Measurements from ENCODE around the gene MRPL41.
"Not testable (repeated sequence)": the region's sequence is repeated elsewhere in the genome, so short reads cannot be mapped to it uniquely, and the experiment has no call there.

The MRPL41 gene

GRCh38 chr9:137505421-137506140 is 46.1 kb upstream of the MRPL41 start:
- Histone ChIP-seq H3K79me2 (ENCODE audit: low read length) (no peaks in the 10 kb centered on the region), H3K27me3 (ENCODE audit: low read depth, low read length) (no peaks in the 10 kb centered on the region), H3K9me3 (ENCODE audit: insufficient read depth, low read length) (no peaks in the 10 kb centered on the region), H3K27ac (ENCODE audit: low read length) (no peak overlapping the region), H2AFZ (ENCODE audit: low read depth, low read length) (no peak overlapping the region), H3K4me3 (ENCODE audit: low read length) (no peak overlapping the region), H3K9ac (ENCODE audit: low read length) (no peak overlapping the region), H3K36me3 (replicated peaks; ENCODE audit: low read depth, low read length) (no peaks in the 10 kb centered on the region), H3K4me1 (ENCODE audit: low read length) (no peaks in the 10 kb centered on the region), H3K4me2 (ENCODE audit: low read length) (no peak overlapping the region), H4K20me1 (ENCODE audit: insufficient read depth, low read length) (no peaks in the 10 kb centered on the region)
- TF ChIP-seq EZH2phosphoT487 (IDR thresholded peaks at IDR 0.05; ENCODE audit: low read depth) = no peak
- TF ChIP-seq, protein P1, sequence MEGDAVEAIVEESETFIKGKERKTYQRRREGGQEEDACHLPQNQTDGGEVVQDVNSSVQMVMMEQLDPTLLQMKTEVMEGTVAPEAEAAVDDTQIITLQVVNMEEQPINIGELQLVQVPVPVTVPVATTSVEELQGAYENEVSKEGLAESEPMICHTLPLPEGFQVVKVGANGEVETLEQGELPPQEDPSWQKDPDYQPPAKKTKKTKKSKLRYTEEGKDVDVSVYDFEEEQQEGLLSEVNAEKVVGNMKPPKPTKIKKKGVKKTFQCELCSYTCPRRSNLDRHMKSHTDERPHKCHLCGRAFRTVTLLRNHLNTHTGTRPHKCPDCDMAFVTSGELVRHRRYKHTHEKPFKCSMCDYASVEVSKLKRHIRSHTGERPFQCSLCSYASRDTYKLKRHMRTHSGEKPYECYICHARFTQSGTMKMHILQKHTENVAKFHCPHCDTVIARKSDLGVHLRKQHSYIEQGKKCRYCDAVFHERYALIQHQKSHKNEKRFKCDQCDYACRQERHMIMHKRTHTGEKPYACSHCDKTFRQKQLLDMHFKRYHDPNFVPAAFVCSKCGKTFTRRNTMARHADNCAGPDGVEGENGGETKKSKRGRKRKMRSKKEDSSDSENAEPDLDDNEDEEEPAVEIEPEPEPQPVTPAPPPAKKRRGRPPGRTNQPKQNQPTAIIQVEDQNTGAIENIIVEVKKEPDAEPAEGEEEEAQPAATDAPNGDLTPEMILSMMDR (IDR thresholded peaks at IDR 0.05; ENCODE audit: low read depth, low read length) = no peak

DNA sequence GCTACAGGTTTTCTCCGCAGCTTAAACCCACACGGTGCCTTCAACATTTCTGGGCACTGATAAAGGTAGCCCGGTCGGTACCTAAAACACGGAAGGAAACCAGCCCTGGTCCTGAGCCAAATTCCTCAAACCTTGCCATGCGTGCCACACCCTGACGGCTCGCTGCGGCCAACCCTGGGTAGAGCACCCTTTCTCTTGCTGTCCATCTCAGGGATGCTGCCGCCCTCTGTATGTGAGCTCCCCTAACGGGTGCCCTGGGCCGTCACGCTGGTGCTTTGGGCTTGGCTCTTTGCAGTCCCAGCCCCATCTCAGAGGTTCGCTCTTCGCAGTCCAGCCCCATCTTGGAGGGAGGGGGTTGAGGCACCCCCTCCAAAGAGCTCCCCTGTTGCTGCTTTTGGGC is 45.4 kb upstream of the MRPL41 start:
- Histone ChIP-seq H3K9me3 (ENCODE audit: insufficient read depth, low read length) (no peaks in the 10 kb centered on the region), H3K4me3 (ENCODE audit: low read length) (no peak overlapping the region), H2AFZ (ENCODE audit: low read depth, low read length) (no peak overlapping the region), H3K4me2 (ENCODE audit: low read length) (no peak overlapping the region), H4K20me1 (ENCODE audit: insufficient read depth, low read length) (no peaks in the 10 kb centered on the region), H3K9ac (ENCODE audit: low read length) (no peak overlapping the region), H3K79me2 (ENCODE audit: low read length) (no peaks in the 10 kb centered on the region), H3K36me3 (replicated peaks; ENCODE audit: low read depth, low read length) (no peaks in the 10 kb centered on the region), H3K27me3 (ENCODE audit: low read depth, low read length) (no peaks in the 10 kb centered on the region), H3K4me1 (ENCODE audit: low read length) (no peaks in the 10 kb centered on the region), H3K27ac (ENCODE audit: low read length) (no peak overlapping the region)
- no peak for TF ChIP-seq EZH2phosphoT487 (IDR thresholded peaks at IDR 0.05; ENCODE audit: low read depth)
- TF ChIP-seq, protein P1 (IDR thresholded peaks at IDR 0.05; ENCODE audit: low read depth, low read length) = no peak

DNA sequence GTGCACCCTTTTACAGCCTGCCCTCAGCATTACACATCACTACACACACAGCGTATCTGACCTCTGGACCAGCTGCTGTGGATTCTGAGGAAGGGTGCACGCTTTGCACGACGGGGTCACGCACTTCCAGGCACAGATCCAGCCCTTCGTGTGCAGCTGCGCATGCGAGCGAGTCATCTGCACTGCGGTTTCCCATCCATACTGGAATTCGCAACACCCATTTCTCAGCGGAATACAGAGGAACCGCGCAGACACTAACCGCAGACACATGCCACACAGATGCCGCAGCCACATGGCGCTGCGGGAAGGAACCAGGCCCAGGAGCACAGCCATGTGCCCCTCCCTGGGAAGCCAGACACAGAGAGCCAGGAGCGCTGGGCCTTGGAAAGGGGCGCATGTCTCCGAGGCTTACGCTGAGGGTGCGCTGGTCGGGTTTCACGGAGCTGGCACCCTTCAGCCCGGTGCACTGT is 44.9 kb upstream of the MRPL41 start:
- Histone ChIP-seq H3K36me3 (replicated peaks; ENCODE audit: low read depth, low read length) (no peaks in the 10 kb centered on the region), H3K27me3 (ENCODE audit: low read depth, low read length) (no peaks in the 10 kb centered on the region), H3K27ac (ENCODE audit: low read length) (no peak overlapping the region), H3K9me3 (ENCODE audit: insufficient read depth, low read length) (no peaks in the 10 kb centered on the region), H2AFZ (ENCODE audit: low read depth, low read length) (no peak overlapping the region), H4K20me1 (ENCODE audit: insufficient read depth, low read length) (no peaks in the 10 kb centered on the region), H3K79me2 (ENCODE audit: low read length) (no peaks in the 10 kb centered on the region), H3K4me2 (ENCODE audit: low read length) (no peak overlapping the region), H3K4me1 (ENCODE audit: low read length) (no peaks in the 10 kb centered on the region), H3K4me3 (ENCODE audit: low read length) (no peak overlapping the region), H3K9ac (ENCODE audit: low read length) (no peak overlapping the region)
- TF ChIP-seq EZH2phosphoT487 (IDR thresholded peaks at IDR 0.05; ENCODE audit: low read depth) = no peak
- TF ChIP-seq, protein P1 (IDR thresholded peaks at IDR 0.05; ENCODE audit: low read depth, low read length) = no peak

- no peak overlapping the region for H3K4me3 ChIP-seq (ENCODE audit: low read length)
- H3K9me3 ChIP-seq (ENCODE audit: insufficient read depth, low read length) = no peaks in the 10 kb centered on the region
- no peak overlapping the region for H3K9ac ChIP-seq (ENCODE audit: low read length)
- no peak overlapping the region for H3K4me2 ChIP-seq (ENCODE audit: low read length)
- no peaks in the 10 kb centered on the region for H3K79me2 ChIP-seq (ENCODE audit: low read length)
- H3K27me3 ChIP-seq (ENCODE audit: low read depth, low read length) = no peaks in the 10 kb centered on the region
- H4K20me1 ChIP-seq (ENCODE audit: insufficient read depth, low read length) = no peaks in the 10 kb centered on the region
- TF ChIP-seq EZH2phosphoT487 (IDR thresholded peaks at IDR 0.05; ENCODE audit: low read depth) = no peak
- TF ChIP-seq, protein P1 (IDR thresholded peaks at IDR 0.05; ENCODE audit: low read depth, low read length) = no peak
- peaks cover 10% of the 10 kb centered on the region for H3K4me1 ChIP-seq (ENCODE audit: low read length)
- no peaks in the 10 kb centered on the region for H3K36me3 ChIP-seq (replicated peaks; ENCODE audit: low read depth, low read length)
- H3K27ac ChIP-seq (ENCODE audit: low read length) = no peak overlapping the region
- H2AFZ ChIP-seq (ENCODE audit: low read depth, low read length) = no peak overlapping the region
Measured at GRCh38 chr9:137509198-137509597, 42.5 kb upstream of the MRPL41 start.

DNA sequence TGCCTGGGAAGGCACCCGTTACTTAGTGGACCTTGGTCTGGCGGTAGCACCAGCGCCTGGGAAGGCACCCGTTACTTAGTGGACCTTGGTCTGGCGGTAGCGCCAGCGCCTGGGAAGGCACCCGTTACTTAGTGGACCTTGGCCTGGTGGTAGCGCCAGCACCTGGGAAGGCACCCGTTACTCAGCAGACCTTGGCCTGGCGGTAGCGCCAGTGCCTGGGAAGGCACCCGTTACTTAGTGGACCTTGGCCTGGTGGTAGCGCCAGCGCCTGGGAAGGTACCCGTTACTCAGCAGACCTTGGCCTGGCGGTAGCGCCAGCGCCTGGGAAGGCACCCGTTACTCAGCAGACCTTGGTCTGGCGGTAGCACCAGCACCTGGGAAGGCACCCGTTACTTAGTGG is 40.6 kb upstream of the MRPL41 start:
- H4K20me1 ChIP-seq (ENCODE audit: insufficient read depth, low read length); H3K79me2 ChIP-seq (ENCODE audit: low read length); H3K27ac ChIP-seq (ENCODE audit: low read length); H3K4me2 ChIP-seq (ENCODE audit: low read length); H3K27me3 ChIP-seq (ENCODE audit: low read depth, low read length); H3K9me3 ChIP-seq (ENCODE audit: insufficient read depth, low read length); H3K4me3 ChIP-seq (ENCODE audit: low read length); H2AFZ ChIP-seq (ENCODE audit: low read depth, low read length); H3K9ac ChIP-seq (ENCODE audit: low read length); H3K36me3 ChIP-seq (replicated peaks; ENCODE audit: low read depth, low read length): not testable (repeated sequence)
- H3K4me1 ChIP-seq (ENCODE audit: low read length) = peaks cover 10% of the 10 kb centered on the region
